Activated T-helper 2 cell treated with anti-CD3 and anti-CD28 coated beads, Interferon-gamma antibody, Interleukin-2, Interleukin-4, amounts not matched to agents 10 μg/mL and 5 μg/mL and 100 μg/mL, durations not matched to agents 14 hours and 24 hours and 36 hours (primary cell): ENCODE data around the gene CAMTA1. TPM values are rescaled to one million over a fixed set of nuclear protein-coding genes. Genes with fewer than 3 reads are reported as not detected.

Source experiments
- DNase-seq: peaks from one replicate; pipeline ENCODE4 v3.0.0; 2021; ENCODE audit warnings: low spot score
- H3K27ac Mint-ChIP-seq: one replicate; pipeline ENCODE4 v1.8.0; 2021; ENCODE audit warnings: mixed read lengths
- H3K27me3 Mint-ChIP-seq: one replicate; pipeline ENCODE4 v1.8.0; 2021; ENCODE audit warnings: low read depth, mixed read lengths
- H3K36me3 Mint-ChIP-seq: one replicate; pipeline ENCODE4 v1.8.0; 2021; ENCODE audit warnings: low read depth, mixed read lengths
- H3K4me1 Mint-ChIP-seq: one replicate; pipeline ENCODE4 v1.8.0; 2021; ENCODE audit warnings: low read depth, mixed read lengths
- H3K4me3 Mint-ChIP-seq: one replicate; pipeline ENCODE4 v1.8.0; 2021; ENCODE audit warnings: low read depth, mild to moderate bottlenecking, moderate library complexity, mixed read lengths
- H3K9me3 Mint-ChIP-seq: one replicate; pipeline ENCODE4 v1.8.0; 2021; ENCODE audit warnings: mixed read lengths
- intact Hi-C: fragments of 100-400 bp; cut with micrococcal nuclease; formaldehyde crosslinking; loops from one replicate; pipeline ENCODE4 v1.15.1; 2023
- total RNA-seq: library from RNA; stranded (reverse); gene quantifications from 2 replicates; pipeline ENCODE4 v1.2.3, GENCODE V29; 2022

CAMTA1 gene
- total RNA-seq, 1 donor from 2014 or later, result 62.9 TPM

DNA sequence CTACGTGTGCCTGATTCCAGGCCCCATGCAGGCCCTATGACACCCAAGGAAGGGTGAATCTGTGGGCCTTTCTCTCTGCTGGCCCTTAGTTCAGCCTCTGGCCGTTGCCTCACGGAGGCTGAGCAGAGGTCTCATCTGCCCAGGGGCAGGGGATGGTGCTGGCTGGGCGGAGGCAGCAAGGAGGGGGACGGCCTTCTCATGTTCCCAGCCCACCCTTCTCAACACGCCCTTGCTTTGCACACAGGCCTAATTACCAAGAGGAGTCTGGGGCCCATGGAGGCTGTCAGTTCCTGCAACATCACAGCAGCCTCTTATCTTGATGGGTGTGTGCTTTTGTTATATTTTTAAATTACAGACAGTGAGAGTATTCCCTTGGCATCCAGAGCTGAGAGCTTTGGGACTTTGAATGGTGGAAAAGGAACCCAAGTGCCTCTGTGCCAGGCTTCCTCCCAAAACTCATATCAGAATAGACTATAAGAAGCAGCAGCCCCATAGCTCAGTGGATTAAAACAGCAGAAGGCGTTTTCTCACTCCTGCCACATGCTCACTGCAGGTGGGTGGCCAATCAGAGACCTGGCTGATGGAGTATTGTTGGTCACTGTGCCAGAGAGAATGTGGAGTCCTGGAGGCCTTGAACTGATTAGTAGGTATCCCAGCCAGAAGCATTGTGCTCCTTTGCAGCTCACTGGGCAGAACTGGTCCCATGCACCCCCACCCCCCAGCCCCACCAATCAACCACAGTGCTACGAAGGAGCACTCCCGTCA is 164.9 kb downstream of the CAMTA1 start:
- no peak for DNase-seq
- Mint-ChIP-seq H3K4me3 (no peak overlapping the region), H3K4me1 (peaks cover 2% of the 10 kb centered on the region), H3K9me3 (no peaks in the 10 kb centered on the region), H3K27ac (no peak overlapping the region), H3K36me3 (no peaks in the 10 kb centered on the region), H3K27me3 (peaks cover 4% of the 10 kb centered on the region)
- intact Hi-C loops, result no loop called here

DNA sequence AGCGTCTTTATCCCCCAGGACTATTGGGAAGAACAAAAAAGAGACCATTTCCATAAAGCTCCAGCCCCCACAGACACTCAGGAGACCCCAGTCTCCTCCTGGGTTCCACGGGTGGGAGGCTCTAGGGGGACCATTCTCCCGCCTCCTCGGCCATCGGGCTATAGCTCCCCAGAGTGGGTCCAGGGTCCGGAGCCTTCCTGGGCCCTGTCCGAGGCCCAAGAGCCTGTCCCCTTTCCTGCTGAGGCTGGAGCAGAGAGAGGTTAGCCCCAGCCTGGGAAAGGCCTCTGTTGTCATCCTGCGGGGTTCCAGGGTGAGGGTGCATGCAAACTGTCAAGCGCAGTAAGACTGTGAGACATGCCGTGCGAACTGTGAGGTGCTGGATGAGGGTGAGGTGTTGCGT is 166.3 kb downstream of the CAMTA1 start:
- Mint-ChIP-seq H3K27ac (no peak overlapping the region), H3K4me3 (no peak overlapping the region), H3K4me1 (peaks cover 2% of the 10 kb centered on the region), H3K9me3 (no peaks in the 10 kb centered on the region), H3K36me3 (no peaks in the 10 kb centered on the region), H3K27me3 (peaks cover 2% of the 10 kb centered on the region)
- intact Hi-C loops, result no loop called here
- no peak for DNase-seq

DNA sequence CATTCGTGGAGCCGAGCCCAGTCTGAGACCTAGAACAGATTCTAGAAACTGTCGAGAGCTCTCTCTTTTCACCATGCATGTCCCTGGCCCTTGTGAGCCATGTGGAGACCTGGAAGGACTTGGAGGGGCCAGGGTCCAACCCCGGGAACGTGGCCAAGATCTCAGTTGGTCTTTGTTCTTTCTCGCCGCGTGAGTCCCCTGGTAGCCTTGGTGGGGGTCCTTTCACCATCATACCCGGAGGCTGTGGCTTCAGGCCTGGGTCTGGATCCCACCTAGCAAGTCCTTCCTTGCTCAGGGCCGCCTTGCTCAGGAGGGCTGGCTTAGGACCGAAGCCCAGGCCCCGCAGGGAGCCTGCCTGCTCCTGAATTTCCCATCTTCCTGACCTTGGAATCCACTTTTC is 168.0 kb downstream of the CAMTA1 start:
- peaks cover 2% of the 10 kb centered on the region for H3K4me1 Mint-ChIP-seq
- intact Hi-C loops, result no loop called here
- no peak for DNase-seq
- no peaks in the 10 kb centered on the region for H3K36me3 Mint-ChIP-seq
- no peaks in the 10 kb centered on the region for H3K27me3 Mint-ChIP-seq
- H3K27ac Mint-ChIP-seq, result no peak overlapping the region
- no peaks in the 10 kb centered on the region for H3K9me3 Mint-ChIP-seq
- no peak overlapping the region for H3K4me3 Mint-ChIP-seq

DNA sequence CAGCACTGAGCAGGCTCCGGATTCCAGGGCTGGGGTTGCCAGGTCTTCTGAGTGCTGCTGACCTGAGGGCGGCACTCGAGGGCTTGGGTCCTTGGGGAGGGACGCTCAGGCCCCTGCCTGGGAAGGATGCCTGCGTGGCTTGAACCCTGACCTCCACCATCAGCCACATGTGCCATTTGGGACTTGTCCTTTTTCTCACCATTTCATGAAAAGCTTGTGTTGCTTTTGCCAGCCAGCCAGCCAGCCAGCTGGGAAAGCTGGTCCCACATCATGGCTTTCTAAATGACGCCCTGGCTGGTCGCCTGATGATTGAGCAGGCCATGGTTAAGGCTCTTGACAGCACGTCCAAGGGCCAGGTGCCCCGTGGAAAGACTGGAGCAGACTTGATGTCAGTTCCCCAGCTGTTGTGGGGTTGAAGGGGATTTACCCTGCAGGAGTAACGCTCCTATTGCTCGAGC is 168.7 kb downstream of the CAMTA1 start:
- intact Hi-C loops, result no loop called here

DNA sequence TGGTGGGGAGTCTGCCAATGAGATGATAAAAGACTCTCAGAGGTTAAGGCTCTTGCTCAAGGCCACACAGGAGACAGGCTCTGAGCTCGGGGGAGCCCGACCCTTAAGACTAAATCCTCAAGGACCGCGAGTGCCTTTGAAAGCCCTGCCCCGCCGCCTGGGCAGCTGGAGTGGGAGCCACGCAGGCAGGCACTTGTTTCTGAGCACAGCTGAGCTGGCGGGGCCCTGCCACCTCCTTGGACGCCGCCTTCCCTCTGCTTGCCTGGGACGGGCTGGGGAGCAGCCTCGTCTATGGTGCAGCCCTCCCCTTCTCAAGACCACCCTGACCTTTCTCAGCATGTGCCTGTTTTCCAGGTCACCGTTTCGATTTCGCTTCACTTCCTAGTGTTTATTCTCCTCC is 169.3 kb downstream of the CAMTA1 start:
- Mint-ChIP-seq H3K4me3 (no peak overlapping the region), H3K9me3 (no peaks in the 10 kb centered on the region), H3K36me3 (no peaks in the 10 kb centered on the region), H3K4me1 (no peaks in the 10 kb centered on the region), H3K27me3 (no peaks in the 10 kb centered on the region), H3K27ac (no peak overlapping the region)
- intact Hi-C loops, result no loop called here
- no peak for DNase-seq

More for the DNA sequence above, 168.7 kb downstream of the CAMTA1 start:
- H3K4me1 Mint-ChIP-seq, result no peaks in the 10 kb centered on the region
- no peak overlapping the region for H3K4me3 Mint-ChIP-seq
- H3K36me3 Mint-ChIP-seq, result no peaks in the 10 kb centered on the region
- no peaks in the 10 kb centered on the region for H3K27me3 Mint-ChIP-seq
- DNase-seq, result no peak
- no peak overlapping the region for H3K27ac Mint-ChIP-seq
- no peaks in the 10 kb centered on the region for H3K9me3 Mint-ChIP-seq

DNA sequence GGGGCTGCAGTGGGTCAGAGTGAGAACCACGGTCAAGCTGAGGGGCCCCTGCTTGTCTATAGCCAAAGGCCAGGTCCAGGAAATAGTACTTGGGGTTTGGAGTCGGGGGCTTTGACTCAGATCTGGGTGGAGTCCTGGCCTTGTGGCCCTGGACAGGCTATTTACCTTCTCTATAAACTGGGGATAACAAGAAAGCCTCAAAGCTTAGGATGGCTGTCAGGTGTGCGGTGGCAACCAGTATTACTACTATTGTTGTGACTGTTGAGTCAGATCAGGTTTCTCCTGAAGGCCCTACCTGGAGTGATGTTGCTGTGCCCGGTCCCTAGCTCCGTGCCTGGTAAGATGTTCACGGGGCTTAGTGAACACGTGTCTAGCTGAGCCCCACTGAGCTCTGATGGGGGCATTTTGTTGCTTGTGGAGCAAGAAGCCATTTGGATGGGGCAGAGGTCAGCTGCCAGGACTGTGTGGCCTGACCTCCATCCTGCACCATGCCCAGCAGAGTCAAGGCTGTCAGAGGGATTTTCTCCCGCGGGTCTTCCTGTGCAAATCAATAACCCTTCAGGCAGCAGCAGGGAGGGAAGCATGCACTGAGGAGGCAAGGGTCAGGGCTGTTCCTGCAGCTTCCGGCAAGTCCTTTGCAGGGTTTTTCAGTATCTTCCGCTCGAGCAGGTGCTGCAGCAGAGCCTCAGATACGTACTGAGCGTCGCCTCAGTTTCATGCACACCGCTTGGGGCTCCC is 170.3 kb downstream of the CAMTA1 start:
- no peaks in the 10 kb centered on the region for H3K27me3 Mint-ChIP-seq
- no peaks in the 10 kb centered on the region for H3K4me1 Mint-ChIP-seq
- intact Hi-C loops, result no loop called here
- no peaks in the 10 kb centered on the region for H3K36me3 Mint-ChIP-seq
- no peak overlapping the region for H3K27ac Mint-ChIP-seq
- no peak for DNase-seq
- H3K9me3 Mint-ChIP-seq, result no peaks in the 10 kb centered on the region
- no peak overlapping the region for H3K4me3 Mint-ChIP-seq

DNA sequence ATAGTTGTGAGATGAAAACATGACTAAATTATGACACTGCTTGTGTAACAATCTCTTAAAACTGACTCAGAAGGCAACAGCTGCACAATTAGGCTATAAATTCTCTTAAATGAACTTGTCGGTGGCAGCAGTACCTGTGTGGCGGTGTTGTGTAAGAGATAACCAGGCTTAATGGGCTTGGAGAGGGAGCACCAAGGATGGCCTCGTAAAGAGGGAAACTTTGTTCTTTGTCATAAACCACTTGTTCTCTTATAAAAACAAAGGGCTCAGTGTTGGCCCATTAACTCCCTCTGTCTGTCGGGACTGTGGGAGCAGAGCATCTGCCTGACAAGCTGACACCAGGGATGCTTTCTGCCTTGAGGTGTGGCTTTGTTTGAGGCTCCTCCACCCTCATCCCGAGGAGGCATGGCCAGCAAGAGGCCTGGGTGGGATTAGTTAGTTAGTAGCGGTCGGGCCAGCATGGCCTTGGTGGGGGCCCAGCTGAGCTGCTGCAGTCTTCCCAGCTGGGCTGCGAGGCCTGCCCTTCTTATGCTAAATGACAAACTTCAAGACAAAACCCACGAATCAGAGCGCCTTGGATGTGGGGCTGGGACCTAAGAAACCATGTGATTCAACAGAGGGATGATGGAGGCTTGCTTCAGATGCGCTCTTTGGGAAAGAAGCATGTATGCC is 171.4 kb downstream of the CAMTA1 start:
- no peaks in the 10 kb centered on the region for H3K36me3 Mint-ChIP-seq
- DNase-seq, result no peak
- intact Hi-C loops, result no loop called here
- no peak overlapping the region for H3K4me3 Mint-ChIP-seq
- peaks cover 4% of the 10 kb centered on the region for H3K27me3 Mint-ChIP-seq
- no peaks in the 10 kb centered on the region for H3K9me3 Mint-ChIP-seq
- no peaks in the 10 kb centered on the region for H3K4me1 Mint-ChIP-seq
- no peak overlapping the region for H3K27ac Mint-ChIP-seq

DNA sequence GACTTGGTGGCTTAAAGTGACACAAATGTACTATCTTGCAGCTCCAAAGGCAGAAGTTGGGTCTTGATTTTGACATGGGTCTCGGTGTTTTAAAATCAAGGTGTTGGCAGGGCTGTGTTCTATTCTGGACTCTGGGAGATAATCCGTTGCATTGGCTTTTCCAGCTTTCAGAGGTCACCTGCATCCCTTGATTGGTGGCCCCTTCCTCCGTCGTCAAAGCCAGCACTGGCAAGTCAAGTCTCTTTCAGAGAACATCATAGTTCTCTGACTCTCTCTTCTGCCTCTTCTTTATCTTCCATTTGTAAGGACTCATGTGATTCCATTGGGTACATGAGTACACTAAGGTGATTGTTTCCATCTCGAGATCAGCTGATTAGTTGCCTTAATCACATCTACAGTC is 172.1 kb downstream of the CAMTA1 start:
- DNase-seq, result no peak
- Mint-ChIP-seq H3K4me1 (no peaks in the 10 kb centered on the region), H3K27ac (no peak overlapping the region), H3K36me3 (no peaks in the 10 kb centered on the region), H3K27me3 (peaks cover 4% of the 10 kb centered on the region), H3K9me3 (no peaks in the 10 kb centered on the region), H3K4me3 (no peak overlapping the region)
- intact Hi-C loops, result no loop called here

DNA sequence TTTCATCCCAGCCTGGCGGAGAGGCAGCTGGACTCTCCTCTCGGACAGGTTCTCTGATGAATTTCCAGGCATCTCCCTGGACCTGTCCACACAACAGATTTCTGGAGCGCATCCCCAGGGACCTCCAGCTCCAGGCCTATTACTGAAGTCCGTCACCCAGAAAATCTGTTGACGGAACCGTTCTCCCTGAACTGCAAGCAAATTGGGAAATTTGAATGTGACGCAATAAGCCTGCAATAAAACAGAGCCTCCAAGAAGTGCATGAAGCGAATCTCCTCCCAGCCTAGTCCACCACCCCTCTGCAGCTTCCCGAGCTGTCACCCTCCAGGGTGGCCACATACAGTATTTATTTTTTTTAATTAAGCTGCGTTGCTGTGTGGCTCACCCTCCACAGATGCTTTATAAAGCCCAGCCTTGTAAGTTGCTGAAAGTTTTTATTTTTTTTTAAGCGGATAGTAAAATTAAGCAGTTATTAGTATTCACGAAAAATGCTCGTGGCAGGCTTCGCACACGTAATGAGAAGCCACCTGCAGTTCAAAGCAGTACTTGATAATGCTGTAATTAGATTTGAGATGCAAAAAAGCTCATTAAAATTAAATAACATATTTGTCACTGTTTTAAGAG is 173.3 kb downstream of the CAMTA1 start:
- no peak overlapping the region for H3K27ac Mint-ChIP-seq
- no peaks in the 10 kb centered on the region for H3K36me3 Mint-ChIP-seq
- no peak overlapping the region for H3K4me3 Mint-ChIP-seq
- peaks cover 5% of the 10 kb centered on the region for H3K4me1 Mint-ChIP-seq
- no peak for DNase-seq
- peaks cover 4% of the 10 kb centered on the region for H3K27me3 Mint-ChIP-seq
- intact Hi-C loops, result no loop called here
- no peaks in the 10 kb centered on the region for H3K9me3 Mint-ChIP-seq

DNA sequence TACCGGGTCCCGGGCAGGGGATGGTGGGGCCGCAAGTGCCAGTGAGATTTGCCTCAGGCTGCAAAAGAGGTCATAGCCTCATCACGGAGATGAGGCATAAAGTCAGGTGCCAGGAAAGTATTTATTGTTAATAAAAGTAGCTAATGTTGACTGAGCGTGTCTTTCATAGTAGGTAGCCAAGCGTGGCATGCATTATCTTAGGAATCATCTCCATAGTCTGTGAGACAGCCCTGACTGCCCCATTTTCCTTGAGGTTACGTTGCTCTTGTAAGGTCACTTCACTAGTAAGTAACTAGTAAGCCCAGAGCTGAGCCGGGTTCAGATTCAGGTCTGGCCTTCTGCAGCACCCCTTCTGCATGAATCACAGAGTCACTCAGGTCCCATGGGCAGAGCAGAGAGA is 174.2 kb downstream of the CAMTA1 start:
- H3K4me3 Mint-ChIP-seq, result no peak overlapping the region
- H3K36me3 Mint-ChIP-seq, result no peaks in the 10 kb centered on the region
- DNase-seq, result no peak
- no peaks in the 10 kb centered on the region for H3K9me3 Mint-ChIP-seq
- H3K27ac Mint-ChIP-seq, result no peak overlapping the region
- peaks cover 10% of the 10 kb centered on the region for H3K4me1 Mint-ChIP-seq
- intact Hi-C loops, result no loop called here
- H3K27me3 Mint-ChIP-seq, result peaks cover 8% of the 10 kb centered on the region

DNA sequence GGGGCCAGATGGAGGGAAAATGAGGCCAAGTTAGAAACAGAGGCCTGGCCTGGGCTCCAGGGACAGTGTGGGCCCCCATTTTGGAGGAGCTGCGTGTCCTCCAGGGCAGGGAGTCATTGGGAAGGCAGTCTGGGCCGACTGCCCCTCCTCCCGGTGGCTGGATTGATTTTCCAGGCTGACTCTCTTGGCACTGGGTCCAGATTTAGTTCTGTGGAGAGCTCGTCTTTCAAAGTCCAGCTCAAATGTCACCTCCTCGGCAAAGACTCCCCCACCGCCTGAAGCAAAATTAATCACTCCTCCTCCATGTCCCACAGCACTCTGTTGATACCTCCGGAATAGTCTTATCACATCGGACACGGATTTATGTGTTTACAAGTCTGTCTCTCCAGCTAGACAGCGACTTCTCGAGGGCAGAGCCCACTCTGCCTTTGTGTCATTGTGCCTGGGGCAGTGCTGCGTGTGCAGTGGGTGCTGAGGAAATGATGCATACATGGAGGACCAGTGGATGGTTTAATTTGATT is 175.1 kb downstream of the CAMTA1 start:
- no peak overlapping the region for H3K4me3 Mint-ChIP-seq
- intact Hi-C loops, result no loop called here
- no peaks in the 10 kb centered on the region for H3K36me3 Mint-ChIP-seq
- no peak for DNase-seq
- peaks cover 13% of the 10 kb centered on the region for H3K27me3 Mint-ChIP-seq
- H3K27ac Mint-ChIP-seq, result no peak overlapping the region
- H3K9me3 Mint-ChIP-seq, result no peaks in the 10 kb centered on the region
- peaks cover 10% of the 10 kb centered on the region for H3K4me1 Mint-ChIP-seq

DNA sequence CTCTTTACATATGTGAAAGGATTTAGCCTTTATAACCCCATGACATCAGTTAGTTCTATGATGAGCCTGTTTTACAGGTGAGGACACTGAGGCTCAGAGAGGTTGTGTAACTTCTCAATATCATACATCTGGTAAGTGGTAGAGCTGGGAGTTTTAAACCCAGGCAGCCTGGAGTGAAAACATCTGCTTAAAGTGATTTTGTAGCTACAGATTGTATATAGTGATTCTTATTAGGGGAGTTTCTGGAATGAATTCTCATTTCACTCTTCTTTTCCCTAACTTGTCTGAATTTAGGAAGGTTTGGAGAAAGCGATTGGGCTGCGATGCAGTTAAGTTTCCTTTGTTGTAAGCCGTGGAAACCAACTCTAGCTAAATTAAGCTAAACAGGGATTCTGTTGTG is 175.6 kb downstream of the CAMTA1 start:
- no peak for DNase-seq
- Mint-ChIP-seq H3K4me1 (peaks cover 10% of the 10 kb centered on the region), H3K27me3 (peaks cover 13% of the 10 kb centered on the region), H3K27ac (no peak overlapping the region), H3K9me3 (no peaks in the 10 kb centered on the region), H3K36me3 (no peaks in the 10 kb centered on the region), H3K4me3 (no peak overlapping the region)
- intact Hi-C loops, result no loop called here
